Measurements from ENCODE around the gene YTHDC1. TPM values are rescaled to one million over a fixed set of nuclear protein-coding genes. Genes with fewer than 3 reads are reported as not detected.
"Not testable (repeated sequence)": the region's sequence is repeated elsewhere in the genome, so short reads cannot be mapped to it uniquely, and the experiment has no call there.

The YTHDC1 gene
- total and polyA plus RNA-seq, 5 donors, result 36.4 to 64.1 (median 56.7) TPM

GRCh38 chr4:68287704-68288392 is 62.0 kb downstream of the YTHDC1 start:
- intact Hi-C loops (cut with DNase I), result no loop called here
- Histone ChIP-seq H3K4me3 (ENCODE audit: low read length) (no peak overlapping the region), H3K27me3 (ENCODE audit: control insufficient read depth, insufficient read depth) (no peaks in the 10 kb centered on the region), H3K4me1 (ENCODE audit: control insufficient read depth, insufficient read depth, low read length) (no peaks in the 10 kb centered on the region), H3K9me3 (ENCODE audit: control insufficient read depth, low read length) (no peaks in the 10 kb centered on the region), H3K27ac (ENCODE audit: low read length) (no peak overlapping the region)
- 65% methylated on average over 3 of the region's 3 CpGs for WGBS
- no peak for ATAC-seq
- DNase-seq, result no peak

- intact Hi-C loops (cut with DNase I), result no loop called here
- WGBS, result 82% methylated on average over 3 of the region's 3 CpGs
- H3K9me3 ChIP-seq (ENCODE audit: control insufficient read depth, low read length), result no peaks in the 10 kb centered on the region
- H3K27ac ChIP-seq (ENCODE audit: low read length), result no peak overlapping the region
- H3K4me3 ChIP-seq (ENCODE audit: low read length), result no peak overlapping the region
- no peaks in the 10 kb centered on the region for H3K4me1 ChIP-seq (ENCODE audit: control insufficient read depth, insufficient read depth, low read length)
- DNase-seq (no peak), ATAC-seq (no peak)
- H3K27me3 ChIP-seq (ENCODE audit: control insufficient read depth, insufficient read depth), result no peaks in the 10 kb centered on the region
These were observed 66.2 kb downstream of the YTHDC1 start for GRCh38 chr4:68283714-68284113.

- 80% methylated on average over 2 of the region's 2 CpGs for WGBS
- intact Hi-C loops (cut with DNase I), result no loop called here
These were observed 66.8 kb downstream of the YTHDC1 start for GRCh38 chr4:68283095-68283494.

GRCh38 chr4:68281796-68282740 is 67.8 kb downstream of the YTHDC1 start:
- DNase-seq; H3K9me3 ChIP-seq (ENCODE audit: control insufficient read depth, low read length); H3K4me3 ChIP-seq (ENCODE audit: low read length); intact Hi-C loops (cut with DNase I); H3K27ac ChIP-seq (ENCODE audit: low read length); H3K4me1 ChIP-seq (ENCODE audit: control insufficient read depth, insufficient read depth, low read length); ATAC-seq; H3K27me3 ChIP-seq (ENCODE audit: control insufficient read depth, insufficient read depth): not testable (repeated sequence)
- 61% methylated on average over 10 of the region's 10 CpGs for WGBS

More at GRCh38 chr4:68283095-68283494, 66.8 kb downstream of the YTHDC1 start:
- ATAC-seq (no peak), DNase-seq (no peak)
- no peaks in the 10 kb centered on the region for H3K27me3 ChIP-seq (ENCODE audit: control insufficient read depth, insufficient read depth)
- H3K27ac ChIP-seq (ENCODE audit: low read length), result no peak overlapping the region
- H3K4me3 ChIP-seq (ENCODE audit: low read length), result no peak overlapping the region
- H3K4me1 ChIP-seq (ENCODE audit: control insufficient read depth, insufficient read depth, low read length), result no peaks in the 10 kb centered on the region
- no peaks in the 10 kb centered on the region for H3K9me3 ChIP-seq (ENCODE audit: control insufficient read depth, low read length)

GRCh38 chr4:68278029-68278428 is 71.9 kb downstream of the YTHDC1 start:
- WGBS, result 63% methylated on average over 2 of the region's 2 CpGs
- no peak overlapping the region for H3K27ac ChIP-seq (ENCODE audit: low read length)
- no peak overlapping the region for H3K4me3 ChIP-seq (ENCODE audit: low read length)
- no peaks in the 10 kb centered on the region for H3K4me1 ChIP-seq (ENCODE audit: control insufficient read depth, insufficient read depth, low read length)
- H3K27me3 ChIP-seq (ENCODE audit: control insufficient read depth, insufficient read depth), result no peaks in the 10 kb centered on the region
- intact Hi-C loops (cut with DNase I), result no loop called here
- ATAC-seq, result no peak
- no peaks in the 10 kb centered on the region for H3K9me3 ChIP-seq (ENCODE audit: control insufficient read depth, low read length)
- DNase-seq, result no peak

GRCh38 chr4:68277627-68278026 is 72.3 kb downstream of the YTHDC1 start:
- DNase-seq (no peak), ATAC-seq (no peak)
- H3K27me3 ChIP-seq (ENCODE audit: control insufficient read depth, insufficient read depth), result no peaks in the 10 kb centered on the region
- intact Hi-C loops (cut with DNase I), result no loop called here
- no peaks in the 10 kb centered on the region for H3K4me1 ChIP-seq (ENCODE audit: control insufficient read depth, insufficient read depth, low read length)
- 54% methylated on average over 2 of the region's 2 CpGs for WGBS
- no peak overlapping the region for H3K4me3 ChIP-seq (ENCODE audit: low read length)
- no peak overlapping the region for H3K27ac ChIP-seq (ENCODE audit: low read length)
- no peaks in the 10 kb centered on the region for H3K9me3 ChIP-seq (ENCODE audit: control insufficient read depth, low read length)

GRCh38 chr4:68272860-68273259 is 77.0 kb downstream of the YTHDC1 start:
- Histone ChIP-seq H3K4me1 (ENCODE audit: control insufficient read depth, insufficient read depth, low read length) (no peaks in the 10 kb centered on the region), H3K27me3 (ENCODE audit: control insufficient read depth, insufficient read depth) (no peaks in the 10 kb centered on the region), H3K27ac (ENCODE audit: low read length) (no peak overlapping the region), H3K4me3 (ENCODE audit: low read length) (no peak overlapping the region), H3K9me3 (ENCODE audit: control insufficient read depth, low read length) (no peaks in the 10 kb centered on the region)
- no peak for DNase-seq
- WGBS, result 82% methylated on average over 2 of the region's 2 CpGs
- no peak for ATAC-seq
- intact Hi-C loops (cut with DNase I), result loop anchor here (2.0 to 5.0 kb wide), 2 partner anchors 102 to 104 kb away; no protein-coding TSS in a partner anchor

- intact Hi-C loops (cut with DNase I), result loop anchor here (2.0 to 5.0 kb wide), 2 partner anchors 102 to 105 kb away; no protein-coding TSS in a partner anchor
- WGBS, result 45% methylated on average over 2 of the region's 2 CpGs
- Histone ChIP-seq H3K4me3 (ENCODE audit: low read length) (peak overlapping the region; percentile 39), H3K4me1 (ENCODE audit: control insufficient read depth, insufficient read depth, low read length) (no peaks in the 10 kb centered on the region), H3K27me3 (ENCODE audit: control insufficient read depth, insufficient read depth) (no peaks in the 10 kb centered on the region), H3K9me3 (ENCODE audit: control insufficient read depth, low read length) (no peaks in the 10 kb centered on the region), H3K27ac (ENCODE audit: low read length) (no peak overlapping the region)
- ATAC-seq, result no peak
- no peak for DNase-seq
These were observed 77.5 kb downstream of the YTHDC1 start for GRCh38 chr4:68272380-68272779.

- peak overlapping the region; percentile 39 for H3K4me3 ChIP-seq (ENCODE audit: low read length)
- no peaks in the 10 kb centered on the region for H3K4me1 ChIP-seq (ENCODE audit: control insufficient read depth, insufficient read depth, low read length)
- WGBS, result 14% methylated on average over 11 of the region's 11 CpGs
- no peaks in the 10 kb centered on the region for H3K27me3 ChIP-seq (ENCODE audit: control insufficient read depth, insufficient read depth)
- DNase-seq (no peak), ATAC-seq (peak in 1 of 2 donors; percentile 50)
- H3K27ac ChIP-seq (ENCODE audit: low read length), result no peak overlapping the region
- H3K9me3 ChIP-seq (ENCODE audit: control insufficient read depth, low read length), result no peaks in the 10 kb centered on the region
- intact Hi-C loops (cut with DNase I), result loop anchor here (2.0 to 5.0 kb wide), 2 partner anchors 103 to 105 kb away; no protein-coding TSS in a partner anchor
These were observed 78.0 kb downstream of the YTHDC1 start for GRCh38 chr4:68271851-68272357.

- intact Hi-C loops (cut with DNase I), result no loop called here
- Histone ChIP-seq H3K9me3 (ENCODE audit: control insufficient read depth, low read length) (no peaks in the 10 kb centered on the region), H3K4me3 (ENCODE audit: low read length) (no peak overlapping the region), H3K4me1 (ENCODE audit: control insufficient read depth, insufficient read depth, low read length) (no peaks in the 10 kb centered on the region), H3K27ac (ENCODE audit: low read length) (no peak overlapping the region), H3K27me3 (ENCODE audit: control insufficient read depth, insufficient read depth) (no peaks in the 10 kb centered on the region)
- no peak for ATAC-seq
- no peak for DNase-seq
- 51% methylated on average over 2 of the region's 2 CpGs for WGBS
These were observed 82.4 kb downstream of the YTHDC1 start for GRCh38 chr4:68267433-68267944.
